Chondrocyte (in vitro differentiated cells): ENCODE data around the gene RPRD1B. TPM values are rescaled to one million over a fixed set of nuclear protein-coding genes. Genes with fewer than 3 reads are reported as not detected.
A peak's percentile ranks its signal among the peaks of the same experiment; 100 is the strongest.

Experiments
- DNase-seq: peaks from one replicate; pipeline ENCODE4 v3.0.0; 2021; ENCODE audit warnings: mixed read lengths, low spot score
- H3K27ac Mint-ChIP-seq: one replicate; pipeline ENCODE4 v1.8.0; 2021; ENCODE audit warnings: mild to moderate bottlenecking, moderate library complexity, mixed read lengths; ENCODE audit not compliant: unreplicated experiment
- H3K27me3 Mint-ChIP-seq: 2 replicates; pipeline ENCODE4 v1.8.0; 2021; ENCODE audit warnings: low read depth, mixed read lengths
- H3K36me3 Mint-ChIP-seq: 2 replicates; pipeline ENCODE4 v1.8.0; 2021; ENCODE audit warnings: low read depth, mixed read lengths
- H3K4me1 Mint-ChIP-seq: 2 replicates; pipeline ENCODE4 v1.8.0; 2021; ENCODE audit warnings: low read depth, mild to moderate bottlenecking, mixed read lengths
- H3K4me3 Mint-ChIP-seq: one replicate; pipeline ENCODE4 v1.8.0; 2021; ENCODE audit warnings: mild to moderate bottlenecking, moderate library complexity, mixed read lengths; ENCODE audit not compliant: unreplicated experiment
- H3K9me3 Mint-ChIP-seq: 2 replicates; pipeline ENCODE4 v1.8.0; 2021; ENCODE audit warnings: low read depth, mixed read lengths
- total RNA-seq: library from RNA; stranded (reverse); gene quantifications from 3 replicates; pipeline ENCODE4 v1.2.1, GENCODE V29; 2021
- TF ChIP-seq, protein P1 (sequence below): fragments of 200-600 bp; sonication (generic); IDR thresholded peaks from 2 replicates; pipeline ENCODE4 v1.5.0; 2021; ENCODE audit warnings: antibody characterized with exemption, mild to moderate bottlenecking, moderate library complexity

Gene RPRD1B
- total RNA-seq, 1 donor from 2014 or later = 16.9 TPM

DNA sequence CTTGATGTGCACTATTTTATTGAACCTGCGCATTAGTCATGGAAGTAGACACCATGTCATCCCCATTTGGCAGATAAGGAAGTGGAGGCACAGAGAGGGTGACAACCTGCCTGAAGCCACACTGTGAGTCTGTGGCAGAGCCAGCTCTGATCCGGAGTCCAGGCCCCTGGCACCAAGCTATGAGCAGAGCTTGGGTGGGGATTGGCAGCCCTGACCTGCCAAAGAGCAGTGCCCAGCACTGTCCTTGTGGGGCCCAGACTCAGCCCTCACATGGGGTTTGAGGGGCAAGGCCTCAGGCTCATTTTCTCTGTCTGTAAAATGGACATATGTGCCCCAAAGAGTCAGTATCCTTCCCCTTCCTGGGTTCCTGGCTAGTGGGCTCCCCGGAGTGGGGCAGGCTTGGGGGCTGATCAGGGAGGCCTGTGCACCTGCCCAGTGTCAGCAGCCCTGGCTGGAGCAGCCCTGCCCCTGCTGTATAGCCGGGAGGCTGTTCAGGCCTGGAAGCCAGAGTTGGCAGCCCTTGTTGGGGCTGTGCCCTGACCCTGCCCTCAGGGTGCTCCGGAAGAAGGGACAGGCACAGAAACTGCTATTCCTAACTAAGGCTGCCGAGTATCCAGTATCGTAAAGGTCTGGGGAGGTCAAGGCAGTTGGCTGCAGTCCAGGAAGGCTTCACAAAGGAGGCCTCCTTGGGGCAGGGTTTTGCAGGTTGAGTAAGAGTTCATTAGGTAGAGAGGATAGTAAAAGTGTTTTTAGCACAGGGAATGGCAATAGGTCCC is 92.8 kb downstream of the RPRD1B start:
- Mint-ChIP-seq H3K4me3 (no peak overlapping the region), H3K4me1 (peaks cover 37% of the 10 kb centered on the region), H3K36me3 (no peaks in the 10 kb centered on the region), H3K27me3 (no peaks in the 10 kb centered on the region), H3K27ac (peak overlapping the region; percentile 60), H3K9me3 (no peaks in the 10 kb centered on the region)
- TF ChIP-seq, protein P1, sequence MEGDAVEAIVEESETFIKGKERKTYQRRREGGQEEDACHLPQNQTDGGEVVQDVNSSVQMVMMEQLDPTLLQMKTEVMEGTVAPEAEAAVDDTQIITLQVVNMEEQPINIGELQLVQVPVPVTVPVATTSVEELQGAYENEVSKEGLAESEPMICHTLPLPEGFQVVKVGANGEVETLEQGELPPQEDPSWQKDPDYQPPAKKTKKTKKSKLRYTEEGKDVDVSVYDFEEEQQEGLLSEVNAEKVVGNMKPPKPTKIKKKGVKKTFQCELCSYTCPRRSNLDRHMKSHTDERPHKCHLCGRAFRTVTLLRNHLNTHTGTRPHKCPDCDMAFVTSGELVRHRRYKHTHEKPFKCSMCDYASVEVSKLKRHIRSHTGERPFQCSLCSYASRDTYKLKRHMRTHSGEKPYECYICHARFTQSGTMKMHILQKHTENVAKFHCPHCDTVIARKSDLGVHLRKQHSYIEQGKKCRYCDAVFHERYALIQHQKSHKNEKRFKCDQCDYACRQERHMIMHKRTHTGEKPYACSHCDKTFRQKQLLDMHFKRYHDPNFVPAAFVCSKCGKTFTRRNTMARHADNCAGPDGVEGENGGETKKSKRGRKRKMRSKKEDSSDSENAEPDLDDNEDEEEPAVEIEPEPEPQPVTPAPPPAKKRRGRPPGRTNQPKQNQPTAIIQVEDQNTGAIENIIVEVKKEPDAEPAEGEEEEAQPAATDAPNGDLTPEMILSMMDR = no peak
- DNase-seq = peak; percentile 72

DNA sequence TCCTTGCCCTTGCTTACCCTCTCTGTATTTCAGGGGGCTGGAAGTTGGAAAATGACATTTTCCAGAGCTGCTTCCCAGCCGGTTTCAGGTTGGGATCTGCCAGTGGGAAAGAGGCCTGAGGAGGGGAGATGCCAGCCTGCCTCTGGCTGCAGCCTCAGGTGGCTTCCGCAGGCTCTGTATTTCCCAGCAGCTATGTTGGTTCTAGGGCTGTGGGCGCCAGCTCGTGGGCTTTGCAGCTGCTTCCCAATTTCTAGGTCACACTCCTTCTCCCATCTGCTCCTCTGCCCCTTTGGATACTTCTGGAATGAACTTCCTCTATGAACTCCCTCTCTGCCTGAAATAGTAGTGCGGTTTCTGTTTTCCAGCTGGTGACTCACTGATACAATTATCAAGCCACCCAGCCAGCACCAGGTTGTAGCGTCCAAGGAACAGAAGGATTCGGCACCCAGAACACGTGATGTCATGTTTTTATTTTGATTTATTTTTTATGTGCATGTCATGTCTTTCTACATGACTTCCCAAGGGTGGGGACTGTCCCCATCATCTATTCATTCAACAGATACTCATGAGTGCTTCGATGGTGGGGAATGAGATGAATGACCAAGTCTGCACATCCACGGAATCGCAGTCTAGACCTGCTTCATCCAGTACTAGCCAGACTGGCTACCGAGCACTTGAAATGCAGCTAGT is 93.5 kb downstream of the RPRD1B start:
- no peaks in the 10 kb centered on the region for H3K36me3 Mint-ChIP-seq
- peaks cover 37% of the 10 kb centered on the region for H3K4me1 Mint-ChIP-seq
- H3K9me3 Mint-ChIP-seq = no peaks in the 10 kb centered on the region
- H3K27me3 Mint-ChIP-seq = no peaks in the 10 kb centered on the region
- DNase-seq = peak; percentile 46
- no peak overlapping the region for H3K4me3 Mint-ChIP-seq
- H3K27ac Mint-ChIP-seq = peak overlapping the region; percentile 60
- TF ChIP-seq, protein P1 = no peak

DNA sequence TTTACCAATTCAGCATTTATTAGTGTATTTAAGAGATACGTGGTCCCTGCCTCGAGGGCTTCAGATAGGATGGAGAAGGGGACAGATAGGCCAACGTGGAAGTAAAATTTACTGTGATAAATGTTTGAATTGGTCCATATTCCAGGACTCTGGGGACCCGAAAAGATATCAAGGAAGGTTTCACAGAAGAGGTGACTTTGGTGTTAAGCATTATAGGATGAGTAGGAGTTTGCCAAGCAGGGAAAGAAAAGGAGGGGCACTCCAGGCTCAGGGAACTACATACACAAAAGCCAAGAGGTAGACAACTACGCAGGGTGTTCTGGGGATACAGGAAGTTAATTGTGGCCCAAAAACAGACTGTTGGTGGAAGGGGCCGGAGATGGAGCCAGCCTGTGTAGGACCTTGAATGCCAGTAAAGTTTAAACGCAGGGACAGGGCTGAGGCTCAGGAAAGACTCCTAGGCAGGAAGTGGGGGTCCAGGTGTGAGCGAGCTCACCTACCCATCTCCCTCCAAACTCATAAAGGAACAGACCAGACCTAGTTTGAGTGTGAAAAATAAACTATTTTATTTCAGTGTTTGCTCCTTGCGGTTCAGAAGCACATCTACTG is 94.5 kb downstream of the RPRD1B start:
- no peak overlapping the region for H3K4me3 Mint-ChIP-seq
- TF ChIP-seq, protein P1 = no peak
- DNase-seq = peak; percentile 27
- H3K27ac Mint-ChIP-seq = peak overlapping the region; percentile 20
- peaks cover 32% of the 10 kb centered on the region for H3K4me1 Mint-ChIP-seq
- no peaks in the 10 kb centered on the region for H3K9me3 Mint-ChIP-seq
- no peaks in the 10 kb centered on the region for H3K36me3 Mint-ChIP-seq
- no peaks in the 10 kb centered on the region for H3K27me3 Mint-ChIP-seq

DNA sequence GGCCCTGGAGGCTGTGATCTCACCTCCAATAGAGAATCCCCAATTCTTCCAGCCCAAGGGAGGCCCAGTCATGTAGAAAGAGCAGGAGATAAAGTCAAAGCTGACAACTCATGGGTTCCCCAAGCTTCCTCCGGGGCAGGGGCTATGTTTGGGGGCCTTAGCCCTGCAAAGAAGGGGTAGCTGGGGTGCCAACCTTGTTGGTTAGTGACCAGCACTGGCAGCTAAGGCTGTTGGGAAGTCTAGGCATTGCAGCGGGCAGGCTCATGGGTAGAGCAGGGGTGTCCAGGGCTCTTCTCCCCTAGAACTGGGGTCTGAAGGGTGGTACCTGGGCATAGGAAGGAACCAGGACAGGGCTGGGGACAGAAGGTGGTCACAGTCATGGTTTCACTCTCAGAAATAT is 95.1 kb downstream of the RPRD1B start:
- TF ChIP-seq, protein P1 = no peak
- peak; percentile 57 for DNase-seq
- no peak overlapping the region for H3K4me3 Mint-ChIP-seq
- no peaks in the 10 kb centered on the region for H3K27me3 Mint-ChIP-seq
- no peak overlapping the region for H3K27ac Mint-ChIP-seq
- H3K4me1 Mint-ChIP-seq = peaks cover 34% of the 10 kb centered on the region
- no peaks in the 10 kb centered on the region for H3K9me3 Mint-ChIP-seq
- no peaks in the 10 kb centered on the region for H3K36me3 Mint-ChIP-seq

DNA sequence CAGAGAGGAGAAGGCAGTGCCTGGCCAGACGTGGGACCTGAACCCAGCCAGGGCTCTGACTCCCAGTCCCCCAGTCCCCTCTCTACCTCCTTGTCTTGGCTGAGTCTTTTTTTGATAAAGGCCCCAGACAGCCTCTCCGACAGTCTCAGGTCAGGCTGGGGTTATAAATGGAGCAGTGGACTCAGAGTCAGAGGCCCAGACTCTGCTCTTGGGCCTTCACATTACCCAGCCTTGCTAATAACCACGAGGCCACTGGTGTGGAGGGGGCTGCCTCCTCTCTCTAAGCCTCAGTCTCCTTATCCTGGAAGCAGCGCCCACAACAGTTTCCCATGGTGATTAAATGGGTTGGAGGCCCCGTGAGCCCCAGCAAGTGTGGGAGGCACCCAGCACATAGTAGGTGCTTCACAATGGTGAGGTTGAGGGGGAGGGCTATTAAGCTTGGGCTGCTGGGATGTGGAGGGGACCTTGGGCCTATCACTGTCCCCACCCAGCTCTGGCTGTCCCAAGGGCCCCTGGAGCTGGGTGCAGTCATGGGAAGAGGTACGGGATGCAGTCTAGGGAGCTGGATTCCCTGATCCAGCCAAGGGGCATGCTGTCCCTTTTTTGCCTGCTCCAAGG is 95.8 kb downstream of the RPRD1B start:
- TF ChIP-seq, protein P1 = no peak

More for the DNA sequence above, 95.8 kb downstream of the RPRD1B start:
- H3K27ac Mint-ChIP-seq = no peak overlapping the region
- no peaks in the 10 kb centered on the region for H3K9me3 Mint-ChIP-seq
- H3K36me3 Mint-ChIP-seq = no peaks in the 10 kb centered on the region
- peak; percentile 66 for DNase-seq
- H3K27me3 Mint-ChIP-seq = no peaks in the 10 kb centered on the region
- H3K4me3 Mint-ChIP-seq = no peak overlapping the region
- peaks cover 40% of the 10 kb centered on the region for H3K4me1 Mint-ChIP-seq
